ENCODE data around the gene HEPHL1.

GRCh38 chr11:94062360-94062759, 41.2 kb downstream of the HEPHL1 start:
- TF ChIP-seq CTCF (IDR thresholded peaks at IDR 0.05) (no peak), EZH2 (IDR thresholded peaks at IDR 0.05; ENCODE audit: borderline replicate concordance, insufficient read depth, low read depth, low read length, poor library complexity, severe bottlenecking) (no peak)

Measured in B cell (primary cell).